KBM-7 (cell line): ENCODE results near the gene SLC4A4.

Source experiments
- DNase-seq: peaks from one replicate; pipeline ENCODE4 v3.0.0-alpha.2; 2015
- in situ Hi-C: fragments of 300-500 bp; cut with MboI; formaldehyde crosslinking; loops from 2 replicates; pipeline ENCODE4 v1.14.3; 2020; ENCODE audit warnings: low sequenced_read_pairs, low pct_unique_long_range_greater_than_20kb, mixed read lengths

Gene SLC4A4

DNA sequence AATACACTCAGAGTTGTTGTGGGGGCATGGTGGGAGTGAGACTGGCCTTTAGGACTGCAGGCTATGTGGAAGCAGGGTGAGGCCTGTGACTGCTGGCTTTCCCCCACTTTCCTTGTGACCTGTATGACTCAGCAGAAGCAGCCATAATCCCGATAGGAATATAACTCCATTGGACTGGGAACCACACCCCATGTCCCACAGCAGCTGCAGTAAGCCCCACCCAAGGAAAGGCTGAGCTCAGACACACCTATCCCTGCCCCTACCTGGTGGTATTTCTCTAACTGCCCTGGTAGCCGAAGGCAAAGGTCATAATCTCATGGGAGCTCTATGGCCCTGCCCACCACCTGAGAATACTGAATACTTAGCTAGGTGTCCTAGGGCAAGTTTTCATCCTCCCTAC, 275.8 kb downstream of the SLC4A4 start:
- in situ Hi-C loops: no loop called here
- DNase-seq: no peak

GRCh38 chr4:71616168-71616811, 277.5 kb downstream of the SLC4A4 start:
- DNase-seq: no peak
- in situ Hi-C loops: no loop called here
